ENCODE results near the gene ZCCHC9. TPM values are rescaled to one million over a fixed set of nuclear protein-coding genes. Genes with fewer than 3 reads are reported as not detected.

ZCCHC9 gene
- polyA plus RNA-seq, 1 donor from 2014 or later = 31.8 TPM

- TF ChIP-seq REST (IDR thresholded peaks at IDR 0.05; ENCODE audit: borderline replicate concordance) (no peak), MXI1 (conservative IDR thresholded peaks at IDR 0.05; ENCODE audit: poor library complexity, severe bottlenecking) (no peak), POLR2AphosphoS5 (IDR thresholded peaks at IDR 0.05) (no peak), EZH2 (IDR thresholded peaks at IDR 0.05; ENCODE audit: borderline replicate concordance, insufficient read depth, low read length, poor library complexity, severe bottlenecking) (no peak), RAD21 (conservative IDR thresholded peaks at IDR 0.05) (no peak), TAF1 (IDR thresholded peaks at IDR 0.05; ENCODE audit: low read depth) (no peak), SMC3 (conservative IDR thresholded peaks at IDR 0.05; ENCODE audit: poor library complexity) (no peak), EP300 (conservative IDR thresholded peaks at IDR 0.05; ENCODE audit: poor library complexity, severe bottlenecking) (no peak), CTCF (IDR thresholded peaks at IDR 0.05; ENCODE audit: poor library complexity, severe bottlenecking) (no peak)
- H4K20me1 ChIP-seq (ENCODE audit: insufficient read depth) = no peaks in the 10 kb centered on the region
- H3K27me3 ChIP-seq (ENCODE audit: insufficient read depth, low read depth, low read length) = no peaks in the 10 kb centered on the region
- no peaks in the 10 kb centered on the region for H3K9me3 ChIP-seq (ENCODE audit: low read length)
- no peak overlapping the region for H3K4me2 ChIP-seq (ENCODE audit: low read length)
- H3K9ac ChIP-seq (ENCODE audit: low read length) = no peak overlapping the region
- no peak overlapping the region for H3K27ac ChIP-seq (ENCODE audit: low read length)
- no peak overlapping the region for H3K4me3 ChIP-seq (ENCODE audit: low read length)
- H3K9me2 ChIP-seq (ENCODE audit: insufficient read depth, low read length) = no peaks in the 10 kb centered on the region
- H2AFZ ChIP-seq (ENCODE audit: low read depth, low read length) = no peak overlapping the region
- H3K79me2 ChIP-seq (replicated peaks; ENCODE audit: insufficient read depth, low read length) = no peaks in the 10 kb centered on the region
- peaks cover 3% of the 10 kb centered on the region for H3K36me3 ChIP-seq (ENCODE audit: insufficient read depth, low read length)
- H3F3A ChIP-seq (ENCODE audit: insufficient read depth, low read length, poor library complexity, severe bottlenecking) = no peaks in the 10 kb centered on the region
Observed at GRCh38 chr5:81313686-81314085, 12.3 kb downstream of the ZCCHC9 start.

GRCh38 chr5:81314581-81314980 is 13.2 kb downstream of the ZCCHC9 start:
- no peak overlapping the region for H3K27ac ChIP-seq (ENCODE audit: low read length)
- H4K20me1 ChIP-seq (ENCODE audit: insufficient read depth) = no peaks in the 10 kb centered on the region
- TF ChIP-seq SMC3 (conservative IDR thresholded peaks at IDR 0.05; ENCODE audit: poor library complexity) (no peak), POLR2AphosphoS5 (IDR thresholded peaks at IDR 0.05) (no peak), EP300 (conservative IDR thresholded peaks at IDR 0.05; ENCODE audit: poor library complexity, severe bottlenecking) (no peak), EZH2 (IDR thresholded peaks at IDR 0.05; ENCODE audit: borderline replicate concordance, insufficient read depth, low read length, poor library complexity, severe bottlenecking) (no peak)

More at GRCh38 chr5:81314581-81314980, 13.2 kb downstream of the ZCCHC9 start:
- Histone ChIP-seq H3K9me2 (ENCODE audit: insufficient read depth, low read length) (no peaks in the 10 kb centered on the region), H3K9ac (ENCODE audit: low read length) (no peak overlapping the region), H3K36me3 (ENCODE audit: insufficient read depth, low read length) (peaks cover 3% of the 10 kb centered on the region), H3K4me3 (ENCODE audit: low read length) (no peak overlapping the region), H3K4me2 (ENCODE audit: low read length) (no peak overlapping the region), H3F3A (ENCODE audit: insufficient read depth, low read length, poor library complexity, severe bottlenecking) (no peaks in the 10 kb centered on the region), H3K79me2 (replicated peaks; ENCODE audit: insufficient read depth, low read length) (no peaks in the 10 kb centered on the region), H3K9me3 (ENCODE audit: low read length) (no peaks in the 10 kb centered on the region), H2AFZ (ENCODE audit: low read depth, low read length) (no peak overlapping the region), H3K27me3 (ENCODE audit: insufficient read depth, low read depth, low read length) (no peaks in the 10 kb centered on the region)

Measured in neural cell (in vitro differentiated cells).